ENCODE results near the gene MIPEP.

MIPEP gene

DNA sequence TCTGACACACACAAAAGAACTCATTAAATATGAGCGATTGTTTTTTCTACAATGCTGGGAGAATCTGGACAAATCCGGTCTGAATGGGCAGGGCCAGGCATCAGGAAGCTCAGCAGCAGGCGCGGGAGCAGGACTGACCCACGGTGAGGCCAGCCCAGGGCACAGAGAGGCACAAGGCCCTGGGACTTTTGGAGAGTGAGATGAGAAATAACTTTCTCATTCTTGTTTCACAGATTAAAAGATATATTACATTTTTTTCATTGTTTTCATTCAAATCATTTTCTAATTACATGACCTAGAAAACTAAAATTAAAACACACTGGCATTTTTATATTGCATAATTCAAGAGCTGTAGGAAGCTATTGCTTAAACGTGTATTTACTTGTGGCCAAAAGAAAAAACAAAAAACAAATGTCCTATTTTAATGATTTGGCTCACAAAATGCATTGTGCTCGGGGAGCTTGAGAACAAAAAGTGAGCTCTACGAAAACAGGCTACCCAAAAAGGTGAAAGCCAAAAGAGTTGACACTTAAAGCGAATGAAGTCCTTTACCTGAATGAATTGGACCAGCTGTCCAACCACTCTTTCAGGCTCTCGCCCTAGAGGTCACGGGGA lies 185.8 kb downstream of the MIPEP start:
- no peak for DNase-seq

DNA sequence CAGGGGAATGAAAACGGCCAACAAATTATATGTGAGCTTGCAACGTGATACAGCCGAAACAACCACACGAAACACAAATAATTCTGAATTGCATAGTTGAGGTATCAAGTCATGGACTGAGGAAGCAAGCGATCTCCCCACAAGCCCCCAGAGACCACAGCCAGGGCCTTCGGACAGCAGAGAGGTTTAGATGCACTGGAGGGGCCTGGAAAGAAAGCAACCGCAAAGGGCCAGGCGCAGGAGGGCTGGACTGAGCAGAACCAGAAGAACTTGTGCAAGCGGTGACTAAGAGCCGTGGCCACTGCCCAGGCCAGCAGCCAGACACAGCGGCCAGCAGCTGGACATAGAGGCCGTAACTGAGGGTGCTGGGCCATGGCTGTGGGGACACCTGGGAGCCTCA lies 187.6 kb downstream of the MIPEP start:
- DNase-seq, result no peak

DNA sequence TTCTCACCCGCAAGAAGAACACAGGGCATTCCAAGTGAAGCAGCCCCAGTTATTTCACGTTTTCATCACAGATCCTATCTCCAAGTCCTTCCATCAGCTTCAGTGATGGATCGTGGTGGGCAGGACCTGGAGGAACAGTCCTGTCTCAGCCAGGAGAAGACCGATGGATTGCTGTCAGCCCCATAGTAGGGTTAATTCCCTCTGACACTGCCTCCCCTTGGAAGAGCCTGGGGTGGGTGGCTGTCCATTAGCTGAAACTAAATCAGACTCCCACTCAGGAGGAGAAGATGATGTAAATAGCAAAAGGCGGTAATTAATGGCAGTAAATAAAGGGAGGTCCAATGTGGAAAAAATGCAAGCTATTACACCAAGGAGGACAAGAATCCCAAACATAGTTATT lies 188.0 kb downstream of the MIPEP start:
- no peak for DNase-seq

DNA sequence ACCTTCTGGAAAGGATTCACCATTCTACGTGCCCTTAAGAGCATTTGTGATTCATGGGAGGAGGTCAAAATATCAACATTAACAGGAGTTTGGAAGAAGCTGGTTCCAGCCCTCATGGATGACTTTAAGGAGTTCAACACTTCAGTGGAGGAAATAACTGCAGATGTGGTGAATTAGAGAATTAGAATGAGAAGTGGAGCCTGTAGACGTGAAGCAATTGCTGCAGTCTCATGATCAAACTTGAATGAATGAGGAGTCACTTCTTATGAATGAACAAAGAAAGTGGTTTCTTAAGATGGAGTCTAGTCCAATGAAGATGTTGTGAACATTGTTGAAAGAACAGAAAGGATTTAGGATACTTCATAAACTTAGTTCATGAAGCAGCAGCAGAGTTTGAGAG lies 189.9 kb downstream of the MIPEP start:
- no peak for DNase-seq

DNA sequence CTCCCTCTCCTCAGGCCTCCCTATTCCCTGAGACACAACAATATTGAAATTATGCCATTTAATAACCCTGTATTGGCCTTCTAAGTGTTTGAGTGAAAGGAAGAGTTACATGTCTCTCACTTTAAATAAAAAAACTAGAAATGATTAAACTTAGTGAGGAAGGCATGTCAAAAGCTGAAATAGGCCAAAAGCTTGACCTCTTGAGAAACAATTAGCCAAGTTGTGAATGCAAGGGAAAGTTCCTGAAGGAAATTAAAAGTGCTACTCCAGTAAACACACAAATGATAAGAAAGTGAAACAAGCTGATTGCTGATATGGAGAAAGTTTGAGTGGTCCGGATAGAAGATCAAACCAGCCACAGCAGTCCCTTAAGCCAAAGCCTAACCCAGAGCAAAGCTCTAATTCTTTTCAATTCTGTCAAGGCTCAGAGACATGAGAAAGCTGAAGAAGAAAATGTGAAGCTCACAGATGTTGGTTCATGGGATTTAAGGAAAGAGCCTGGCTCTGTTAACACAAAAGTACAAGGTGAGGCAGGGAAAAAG lies 191.4 kb downstream of the MIPEP start:
- no peak for DNase-seq

DNA sequence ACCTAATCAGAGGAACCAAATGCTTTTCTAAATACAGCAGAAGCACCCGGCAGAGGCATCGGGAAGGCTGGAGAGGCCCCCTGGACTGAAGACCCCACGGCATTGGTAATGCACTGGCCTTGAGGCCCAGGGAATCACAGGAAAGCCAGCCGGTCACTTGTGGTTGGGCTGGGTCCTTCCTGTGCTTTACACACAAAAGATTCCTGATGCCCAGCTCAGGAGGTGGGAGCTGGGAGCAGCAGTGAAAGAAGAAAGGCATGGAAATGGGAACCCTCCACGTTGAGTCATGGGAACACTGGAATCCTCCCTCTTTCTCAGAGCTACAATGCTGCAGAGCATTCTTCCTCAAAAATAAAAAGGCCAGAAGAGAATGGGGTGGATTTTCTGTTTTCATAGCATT lies 192.6 kb downstream of the MIPEP start:
- no peak for DNase-seq

DNA sequence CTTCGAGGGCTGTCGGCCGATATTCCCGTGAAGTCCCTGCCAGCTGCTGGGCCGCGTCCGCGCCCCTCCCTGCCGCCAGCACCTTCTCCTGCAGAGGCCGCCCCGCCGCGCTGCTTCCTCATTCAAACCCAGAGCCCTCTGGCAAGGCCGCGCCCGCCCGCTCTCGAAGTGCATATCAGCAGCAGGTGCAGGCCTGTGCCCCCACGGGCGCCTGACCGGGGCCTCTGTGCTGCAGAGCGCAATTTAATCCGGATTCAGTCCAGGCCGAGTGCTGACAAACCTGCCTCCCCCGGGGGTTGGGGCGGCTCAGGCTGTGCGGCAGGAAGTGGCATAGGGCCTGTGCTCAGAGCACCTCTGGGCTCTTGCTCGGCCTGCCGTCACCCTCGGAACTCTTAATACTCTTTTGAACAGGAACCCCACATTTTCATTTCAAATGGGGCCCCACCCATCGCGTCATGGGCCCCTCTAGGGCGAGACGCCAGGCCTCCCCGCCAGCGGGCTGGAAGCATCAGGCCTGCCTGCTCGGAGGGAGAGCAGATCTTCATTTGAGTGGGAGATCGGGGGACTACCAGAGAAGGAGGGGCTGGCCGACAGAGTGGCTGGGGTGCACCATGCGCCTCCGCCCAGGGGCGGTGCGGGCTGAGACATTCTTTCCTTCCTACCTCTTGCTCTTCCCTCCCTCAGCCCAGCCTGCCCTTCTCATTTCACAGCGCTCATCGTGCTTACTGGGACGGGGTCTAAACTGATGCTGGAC lies 193.3 kb downstream of the MIPEP start:
- DNase-seq, result no peak

DNA sequence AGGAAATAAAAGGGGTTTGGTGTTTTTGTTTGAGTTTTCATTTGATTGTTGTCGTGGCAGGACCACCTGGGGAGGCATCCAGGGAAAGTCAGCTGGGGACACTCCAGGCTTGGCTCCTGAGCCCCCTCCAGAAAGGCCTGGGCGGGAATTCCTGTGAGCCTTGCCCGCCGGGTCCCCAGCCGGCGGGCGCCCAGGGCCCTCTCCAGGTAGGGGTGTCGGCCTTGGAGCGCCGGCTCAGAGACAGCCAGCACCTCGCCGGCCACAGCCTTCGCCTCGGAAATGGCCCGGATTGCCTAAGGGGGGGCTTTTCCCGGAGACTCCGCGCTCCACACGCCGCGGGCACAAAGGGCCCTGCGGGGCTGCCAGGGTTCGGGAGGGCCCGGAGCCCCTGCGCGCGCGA lies 194.0 kb downstream of the MIPEP start:
- DNase-seq, result no peak

DNA sequence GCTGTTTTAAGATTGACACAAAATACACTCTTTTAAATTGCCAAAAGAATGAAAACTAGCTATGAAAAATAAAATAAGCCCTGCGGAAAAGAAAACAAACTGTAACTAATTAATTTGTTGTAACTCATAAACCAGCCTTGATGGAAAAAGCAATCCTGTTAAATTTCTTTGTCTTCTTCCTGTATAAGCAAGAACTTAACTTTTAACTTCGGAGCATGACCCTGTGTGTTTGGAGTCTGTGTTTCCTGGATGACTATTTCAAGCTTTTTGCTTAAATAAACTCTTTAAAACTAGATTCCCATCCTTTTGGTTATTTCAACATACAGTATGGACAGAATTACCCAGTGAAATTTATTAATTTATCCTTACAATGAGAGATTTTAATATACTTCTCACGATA lies 196.4 kb downstream of the MIPEP start:
- DNase-seq, result no peak

DNA sequence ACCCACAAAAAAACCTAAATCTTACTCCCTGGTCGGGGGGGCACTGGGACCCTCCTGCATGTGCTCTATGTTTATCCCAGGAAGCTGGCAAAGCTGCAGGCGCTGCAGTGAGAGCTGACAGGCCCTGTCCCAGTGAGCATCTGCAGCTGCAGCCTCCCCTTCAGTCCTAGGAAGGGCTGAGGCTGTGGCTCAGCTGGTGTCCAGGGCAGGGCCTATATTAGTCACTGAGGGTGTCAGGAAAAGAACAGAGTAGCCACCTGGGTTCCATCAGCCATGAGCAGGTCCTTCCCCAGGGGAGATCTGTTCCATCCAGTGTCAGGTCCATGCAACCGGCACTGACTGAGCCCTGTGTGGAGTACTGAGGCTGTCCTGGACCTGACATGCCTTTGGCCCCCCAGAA lies 198.5 kb downstream of the MIPEP start:
- no peak for DNase-seq

DNA sequence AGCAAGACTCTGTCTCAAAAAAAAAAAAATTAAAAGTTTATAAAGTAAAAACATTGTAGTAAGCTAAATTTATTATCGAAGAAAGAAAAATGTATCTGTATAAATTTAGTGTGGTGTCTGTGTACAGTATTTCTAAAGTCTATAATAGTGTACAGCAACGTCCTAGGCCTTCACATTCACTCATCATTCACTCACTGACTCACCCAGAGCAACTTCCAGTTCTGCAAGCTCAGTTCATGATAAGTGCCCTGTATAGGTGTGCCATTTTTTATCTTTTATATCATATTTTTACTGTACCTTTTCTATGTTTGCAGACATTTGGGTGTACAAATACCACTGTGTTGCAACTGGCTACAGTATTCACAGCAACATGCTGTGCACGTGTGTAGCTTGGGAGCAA lies 200.9 kb downstream of the MIPEP start:
- no peak for DNase-seq

DNA sequence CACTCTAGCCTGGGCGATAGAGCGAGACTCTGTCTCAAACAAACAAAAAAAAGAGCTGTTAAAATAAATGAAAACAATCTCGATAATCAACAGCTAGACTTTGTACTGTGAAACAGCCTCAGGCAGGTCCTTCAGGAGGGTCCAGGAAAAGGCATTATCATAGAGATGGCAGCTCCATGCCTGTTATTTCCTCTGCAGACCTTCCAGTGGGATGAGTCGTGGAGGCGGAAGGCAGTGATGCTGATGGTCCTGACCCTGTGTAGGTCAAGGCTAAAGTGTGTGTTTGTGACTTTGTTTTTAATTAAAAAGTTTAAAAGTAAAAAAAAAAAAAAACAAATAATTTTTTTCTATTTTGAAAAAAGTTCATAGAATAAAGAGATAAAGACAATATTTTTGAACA lies 201.6 kb downstream of the MIPEP start:
- no peak for DNase-seq

DNA sequence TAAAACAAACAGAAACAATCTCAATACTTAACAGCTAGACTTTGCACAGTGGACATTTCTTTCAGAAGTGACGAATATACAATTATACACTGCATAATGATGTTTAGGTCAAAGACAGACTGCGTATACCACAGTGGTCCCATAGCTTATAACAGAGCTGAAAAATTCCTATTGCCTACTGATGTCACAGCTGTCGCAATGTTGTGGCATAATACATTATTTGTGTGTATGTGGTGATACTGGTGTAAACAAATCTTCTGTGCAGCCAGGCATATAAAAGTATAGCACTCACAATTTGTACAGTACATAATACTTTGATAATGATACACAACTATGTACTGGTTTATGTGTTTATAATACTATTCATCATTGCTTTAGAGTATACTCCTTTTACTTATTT lies 202.3 kb downstream of the MIPEP start:
- DNase-seq, result no peak

DNA sequence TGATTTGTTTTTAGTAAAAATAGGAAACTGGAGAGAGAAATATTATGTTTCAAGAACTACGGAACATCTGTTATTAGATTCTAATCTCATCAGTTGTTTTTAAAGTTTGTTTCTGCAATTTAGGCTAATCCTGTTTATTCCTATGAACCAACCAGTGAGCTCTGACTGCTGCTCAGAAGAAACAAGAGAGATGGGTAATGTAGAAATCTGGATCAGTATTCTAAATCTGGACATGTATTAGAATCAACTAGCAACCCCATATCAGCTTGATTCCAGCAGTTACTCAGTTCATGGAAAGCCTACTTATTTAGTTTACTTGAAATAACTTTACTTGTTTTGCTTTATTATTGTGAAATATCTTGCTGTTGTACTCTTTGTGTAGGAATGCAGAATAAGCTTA lies 203.8 kb downstream of the MIPEP start:
- DNase-seq, result no peak

DNA sequence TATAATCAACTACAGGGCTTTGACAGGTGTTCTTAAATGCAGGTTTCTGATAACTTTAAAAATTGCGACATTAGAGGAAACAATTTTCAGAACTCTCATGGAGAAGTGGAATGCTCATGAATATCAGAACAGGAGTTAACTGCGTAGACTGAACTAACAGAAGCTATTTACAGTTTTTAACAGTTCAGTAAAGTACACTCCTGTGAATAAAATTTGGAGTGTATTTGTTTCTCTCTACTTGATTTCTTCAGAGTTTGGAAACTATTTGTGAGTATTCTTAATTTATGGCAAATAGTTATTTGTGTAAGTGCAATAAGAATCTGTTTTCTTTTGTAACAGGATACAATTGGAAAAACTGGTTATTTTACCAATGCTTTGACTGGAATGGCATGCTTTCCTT lies 204.6 kb downstream of the MIPEP start:
- DNase-seq, result no peak

DNA sequence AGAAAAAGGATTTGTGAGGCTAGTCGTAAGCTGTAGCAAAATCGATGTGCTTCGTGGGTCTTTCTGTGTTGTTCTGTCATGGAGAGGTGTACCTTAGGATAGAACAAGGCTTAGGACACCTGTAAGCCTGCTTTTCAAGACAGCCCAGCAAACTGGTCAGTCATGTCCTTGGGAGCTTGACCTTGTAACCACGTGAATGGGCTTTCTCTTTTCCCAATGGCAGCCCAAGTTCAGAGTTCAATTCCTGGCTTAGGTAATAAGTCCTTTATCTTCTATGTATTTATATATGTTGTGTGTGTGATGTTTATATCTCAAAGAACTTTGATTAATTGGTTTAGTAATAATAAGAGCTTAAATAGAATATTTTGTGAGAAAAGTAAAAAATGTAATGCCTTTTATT lies 206.1 kb downstream of the MIPEP start:
- DNase-seq, result no peak

DNA sequence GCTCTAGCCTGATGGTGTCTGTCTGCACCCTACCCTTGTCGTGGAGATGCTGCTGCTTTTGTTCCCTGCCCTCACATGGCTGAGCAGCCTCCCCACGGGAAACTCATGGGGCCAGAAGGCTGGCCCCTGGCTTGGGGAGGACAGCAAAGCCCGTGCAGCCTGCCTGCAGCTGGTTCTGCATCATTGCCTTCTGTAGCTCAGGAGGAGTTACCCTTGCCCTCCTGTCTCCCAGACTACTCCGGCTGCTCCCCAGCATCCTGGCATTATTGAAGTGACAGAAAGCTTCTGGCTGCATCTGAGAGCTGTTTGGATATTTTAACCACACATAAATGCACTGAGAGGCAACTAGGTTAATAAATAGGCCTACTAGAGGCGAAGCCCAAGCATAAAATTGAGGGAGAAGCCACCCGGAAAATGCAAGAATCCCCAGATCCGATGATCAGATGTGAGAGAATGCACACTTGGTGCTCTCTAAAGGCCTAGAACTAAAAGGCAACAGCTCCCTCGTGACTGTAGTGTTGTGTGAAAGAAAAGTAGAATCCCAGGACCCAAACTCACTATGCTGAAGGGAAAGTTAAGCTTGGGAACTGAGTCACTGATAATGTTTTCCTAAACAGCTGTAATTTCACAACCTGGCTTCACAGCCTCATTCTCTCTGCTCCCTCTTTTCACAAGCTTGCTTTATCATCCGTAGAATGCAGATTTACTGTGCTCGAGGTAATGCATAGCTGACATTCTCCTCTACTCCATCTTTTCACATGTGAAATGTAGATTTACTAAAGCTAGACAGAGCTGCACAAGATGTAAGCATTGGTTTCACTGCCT lies 208.1 kb downstream of the MIPEP start:
- DNase-seq, result no peak

All from NCI-H1092 treated with DMSO at 0.1 percent for 48 hours (cell line).